ENCODE data around the gene NRAS. TPM values are rescaled to one million over a fixed set of nuclear protein-coding genes. Genes with fewer than 3 reads are reported as not detected.
"Not testable (repeated sequence)": the region's sequence is repeated elsewhere in the genome, so short reads cannot be mapped to it uniquely, and the experiment has no call there.

NRAS gene
- total and polyA plus RNA-seq, 9 donors: 8.7 to 21.7 (median 16.4) TPM

DNA sequence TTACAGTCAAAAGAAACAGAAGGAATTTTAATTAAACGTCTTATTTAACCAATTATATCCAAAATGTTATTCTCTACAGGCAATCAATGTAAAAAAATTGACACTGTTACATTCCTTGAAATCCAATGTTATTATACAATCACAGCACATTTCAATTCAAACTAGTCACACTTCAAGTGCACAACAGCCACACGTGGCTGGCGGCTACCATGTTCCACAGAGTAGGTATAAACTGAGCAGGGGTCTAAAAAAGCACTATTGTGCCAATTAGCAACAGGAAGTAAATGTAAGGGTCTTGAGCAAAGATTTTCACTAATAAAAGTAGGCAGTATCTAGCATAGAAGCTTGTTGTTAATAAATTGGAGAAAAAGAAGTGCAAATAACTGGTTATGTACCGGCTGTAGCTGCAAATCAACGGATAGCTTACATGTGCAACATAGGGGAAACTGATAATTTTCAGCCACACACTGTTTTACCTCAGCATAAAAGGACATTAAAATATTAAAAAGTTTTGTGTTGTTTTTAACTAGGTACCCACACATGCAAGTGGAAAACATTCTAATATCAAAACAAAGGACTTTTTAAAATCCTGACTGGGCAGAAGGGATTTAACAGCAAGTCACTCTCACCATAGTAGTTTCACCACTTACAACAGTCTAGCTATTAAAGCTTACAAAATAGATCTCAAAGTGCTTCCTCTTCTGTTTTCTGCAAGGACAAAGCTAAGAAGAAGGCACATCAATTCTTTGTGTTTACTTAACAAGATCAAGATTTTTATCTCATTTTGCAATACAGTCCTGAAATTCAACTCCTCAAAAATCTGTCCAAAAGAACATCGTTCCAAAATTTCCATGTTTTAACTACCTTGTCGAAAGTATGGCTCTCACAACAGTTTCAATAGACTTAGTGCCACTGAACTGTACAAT lies 38.7 kb upstream of the NRAS start:
- no peaks in the 10 kb centered on the region for H3K27me3 ChIP-seq
- no peak overlapping the region for H3K27ac ChIP-seq
- no peak for DNase-seq
- H3K4me3 ChIP-seq: no peak overlapping the region
- WGBS, 3 donors: 29 to 45% (median 33%) methylated on average over 7 of the region's 7 CpGs
- no peaks in the 10 kb centered on the region for H3K36me3 ChIP-seq
- peaks cover 15% of the 10 kb centered on the region for H3K4me1 ChIP-seq (ENCODE audit: insufficient read depth)
- intact Hi-C loops (cut with DNase I): no loop called here
- TF ChIP-seq CTCF (IDR thresholded peaks at IDR 0.05) (no peak), POLR2A (IDR thresholded peaks at IDR 0.05) (no peak), EP300 (IDR thresholded peaks at IDR 0.05) (no peak)
- H3K9me3 ChIP-seq: no peaks in the 10 kb centered on the region

DNA sequence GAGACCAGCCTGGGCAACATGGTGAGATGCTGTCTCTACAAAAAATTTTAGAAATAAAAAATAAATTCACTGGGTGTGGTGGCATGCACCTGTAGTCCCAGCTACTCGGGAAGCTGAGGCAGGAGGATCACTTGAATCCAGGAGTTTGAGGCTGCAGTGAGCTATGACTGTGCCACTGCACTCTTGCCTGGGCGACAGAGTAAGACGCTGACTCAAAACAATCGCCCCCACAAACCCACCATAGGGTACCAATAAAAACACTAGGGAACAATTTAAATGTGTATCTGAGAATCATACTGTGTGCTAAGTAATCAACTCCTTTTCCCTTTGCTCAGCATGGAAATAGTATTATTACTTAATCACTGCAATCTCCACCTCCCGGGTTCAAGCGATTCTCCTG lies 37.1 kb upstream of the NRAS start:
- H3K27me3 ChIP-seq; H3K9me3 ChIP-seq; H3K27ac ChIP-seq; intact Hi-C loops (cut with DNase I); H3K4me3 ChIP-seq; DNase-seq; H3K36me3 ChIP-seq: not testable (repeated sequence)
- H3K4me1 ChIP-seq (ENCODE audit: insufficient read depth): peaks cover 17% of the 10 kb centered on the region
- 86 to 91% (median 90%) methylated on average over 6 of the region's 6 CpGs for WGBS, 3 donors

- 62 to 65% (median 65%) methylated on average over 4 of the region's 4 CpGs for WGBS, 3 donors
- DNase-seq: no peak
- H3K9me3 ChIP-seq: no peaks in the 10 kb centered on the region
- intact Hi-C loops (cut with DNase I): no loop called here
- H3K36me3 ChIP-seq: no peaks in the 10 kb centered on the region
- H3K4me3 ChIP-seq: no peak overlapping the region
- H3K27ac ChIP-seq: no peak overlapping the region
- no peaks in the 10 kb centered on the region for H3K27me3 ChIP-seq
- TF ChIP-seq EP300 (IDR thresholded peaks at IDR 0.05) (no peak), CTCF (IDR thresholded peaks at IDR 0.05) (no peak), POLR2A (IDR thresholded peaks at IDR 0.05) (no peak)
- peaks cover 17% of the 10 kb centered on the region for H3K4me1 ChIP-seq (ENCODE audit: insufficient read depth)
Observed at GRCh38 chr1:114753143-114753542, 36.6 kb upstream of the NRAS start.

- WGBS, 3 donors: 53 to 66% (median 61%) methylated on average over 5 of the region's 5 CpGs
- H3K4me1 ChIP-seq (ENCODE audit: insufficient read depth): peaks cover 15% of the 10 kb centered on the region
- H3K27ac ChIP-seq: no peak overlapping the region
- H3K9me3 ChIP-seq: no peaks in the 10 kb centered on the region
- DNase-seq: no peak
- H3K36me3 ChIP-seq: no peaks in the 10 kb centered on the region
- no peaks in the 10 kb centered on the region for H3K27me3 ChIP-seq
- H3K4me3 ChIP-seq: no peak overlapping the region
- intact Hi-C loops (cut with DNase I): no loop called here
- TF ChIP-seq EP300 (IDR thresholded peaks at IDR 0.05) (no peak), POLR2A (IDR thresholded peaks at IDR 0.05) (no peak), CTCF (IDR thresholded peaks at IDR 0.05) (no peak)
Observed at GRCh38 chr1:114750780-114751179, 34.2 kb upstream of the NRAS start.

- TF ChIP-seq EP300 (IDR thresholded peaks at IDR 0.05): no peak
- TF ChIP-seq POLR2A (IDR thresholded peaks at IDR 0.05): no peak
- Histone ChIP-seq H3K36me3 (no peaks in the 10 kb centered on the region), H3K9me3 (no peaks in the 10 kb centered on the region), H3K27ac (no peak overlapping the region), H3K4me1 (ENCODE audit: insufficient read depth) (peaks cover 14% of the 10 kb centered on the region), H3K4me3 (no peak overlapping the region), H3K27me3 (no peaks in the 10 kb centered on the region)
- 58 to 74% (median 66%) methylated on average over 5 of the region's 5 CpGs for WGBS, 3 donors
- intact Hi-C loops (cut with DNase I): no loop called here
- DNase-seq: no peak
Observed at GRCh38 chr1:114749835-114750234, 33.3 kb upstream of the NRAS start.

All from ovary (tissue), 9 donors.